Right renal cortex interstitium (tissue), 3 donors: ENCODE results near the gene IL1RL2. TPM values are rescaled to one million over a fixed set of nuclear protein-coding genes. Genes with fewer than 3 reads are reported as not detected.
A peak's percentile ranks its signal among the peaks of the same experiment; 100 is the strongest.

Experiments used
- DNase-seq, 3 donors: peaks; one replicate each; pipeline ENCODE4 v3.0.0-alpha.2; 2013; ENCODE audit warnings: low read depth in 3 of 3, low spot score in 2 of 3
- polyA plus RNA-seq, 3 donors: library from polyadenylated mRNA; unstranded; fragments of 120-200 nt; gene quantifications; one replicate each; pipeline ENCODE4 v1.2.1, GENCODE V29; 2013; ENCODE audit not compliant: insufficient read length in 3 of 3

The IL1RL2 gene
- polyA plus RNA-seq, 3 donors, result 0.83 to 1.1 (median 0.96) TPM

DNA sequence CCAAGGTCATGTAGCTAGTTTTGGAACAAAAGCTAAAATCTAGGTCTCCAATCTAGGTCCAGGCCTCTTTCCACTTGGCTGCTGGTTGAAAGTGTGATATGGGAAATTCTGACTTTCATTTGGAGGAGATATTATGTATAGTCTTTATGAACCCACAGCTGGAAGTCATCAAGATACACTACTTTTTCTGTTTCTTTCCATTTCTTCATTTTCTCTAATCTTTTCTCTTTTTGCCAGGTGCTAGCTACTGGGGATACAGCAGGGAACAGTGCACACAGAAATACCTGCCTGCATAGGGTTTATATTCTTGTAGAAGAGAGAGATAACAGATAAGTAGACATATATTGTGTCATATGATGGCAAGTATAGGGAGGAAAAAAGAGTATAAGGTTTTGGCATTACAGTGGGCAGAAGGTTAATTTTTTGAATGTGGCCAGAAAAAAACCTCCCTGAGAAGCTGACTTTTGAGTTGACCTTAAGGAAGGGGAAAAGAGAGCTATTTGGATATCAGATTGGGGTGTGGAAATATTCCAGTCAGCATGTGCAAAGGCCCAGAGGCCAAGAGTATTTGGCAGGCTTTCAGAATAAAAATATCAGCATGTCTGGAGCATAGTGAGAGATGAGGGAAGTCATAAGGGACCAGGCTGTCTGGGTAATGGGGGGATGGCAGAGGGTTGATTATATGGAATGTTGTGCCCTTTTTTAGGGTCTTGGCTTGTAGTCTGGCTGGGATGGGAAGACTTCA lies 28.6 kb upstream of the IL1RL2 start:
- no peak for DNase-seq

DNA sequence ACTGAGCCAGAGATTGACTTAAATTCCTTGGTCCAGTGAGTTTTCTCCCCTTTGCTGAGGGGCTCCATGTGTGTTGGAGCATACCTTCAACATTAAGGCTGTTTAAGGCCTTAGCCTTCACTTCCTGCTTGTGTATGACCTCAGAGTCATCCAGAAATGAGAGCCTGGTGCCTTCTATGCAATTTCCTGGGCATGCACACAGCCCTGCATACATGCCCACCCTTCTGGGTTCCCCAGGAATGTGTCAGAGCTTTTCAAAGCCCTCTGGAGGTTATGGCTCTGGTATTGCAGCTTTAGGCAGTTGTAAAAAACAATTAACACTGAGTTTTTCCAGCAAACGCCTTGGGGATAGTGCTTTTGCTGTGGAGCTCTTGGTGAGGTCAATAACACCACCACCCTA lies 27.5 kb upstream of the IL1RL2 start:
- DNase-seq, result no peak

DNA sequence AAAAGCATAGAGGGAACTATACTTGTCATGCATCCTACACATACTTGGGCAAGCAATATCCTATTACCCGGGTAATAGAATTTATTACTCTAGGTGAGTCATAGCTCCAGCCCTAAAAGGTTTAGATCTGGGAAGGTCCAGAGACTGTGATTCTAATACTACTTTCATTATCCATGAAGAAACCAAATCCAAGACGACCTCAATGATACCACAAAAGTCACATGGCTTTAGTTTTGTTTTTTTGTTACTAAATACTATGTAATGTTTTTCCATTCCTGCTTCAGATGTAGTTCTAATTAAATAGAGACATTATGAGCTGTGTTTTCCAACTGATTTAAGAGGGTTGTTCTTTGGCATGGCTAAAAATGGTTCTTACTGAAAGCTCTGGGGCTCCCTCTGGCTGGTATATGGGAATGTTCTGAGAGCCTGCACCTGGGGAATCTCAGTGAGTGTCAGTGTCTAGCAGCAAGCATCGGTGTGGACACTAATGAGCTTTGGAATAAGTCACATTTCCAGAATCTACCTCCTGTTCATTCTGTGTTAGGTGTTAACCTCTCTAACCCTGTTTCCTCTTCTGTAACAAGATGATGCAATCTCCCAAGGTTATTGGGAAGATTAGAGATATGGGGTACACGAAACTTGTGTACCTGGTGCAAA lies 20.5 kb upstream of the IL1RL2 start:
- DNase-seq, result no peak

DNA sequence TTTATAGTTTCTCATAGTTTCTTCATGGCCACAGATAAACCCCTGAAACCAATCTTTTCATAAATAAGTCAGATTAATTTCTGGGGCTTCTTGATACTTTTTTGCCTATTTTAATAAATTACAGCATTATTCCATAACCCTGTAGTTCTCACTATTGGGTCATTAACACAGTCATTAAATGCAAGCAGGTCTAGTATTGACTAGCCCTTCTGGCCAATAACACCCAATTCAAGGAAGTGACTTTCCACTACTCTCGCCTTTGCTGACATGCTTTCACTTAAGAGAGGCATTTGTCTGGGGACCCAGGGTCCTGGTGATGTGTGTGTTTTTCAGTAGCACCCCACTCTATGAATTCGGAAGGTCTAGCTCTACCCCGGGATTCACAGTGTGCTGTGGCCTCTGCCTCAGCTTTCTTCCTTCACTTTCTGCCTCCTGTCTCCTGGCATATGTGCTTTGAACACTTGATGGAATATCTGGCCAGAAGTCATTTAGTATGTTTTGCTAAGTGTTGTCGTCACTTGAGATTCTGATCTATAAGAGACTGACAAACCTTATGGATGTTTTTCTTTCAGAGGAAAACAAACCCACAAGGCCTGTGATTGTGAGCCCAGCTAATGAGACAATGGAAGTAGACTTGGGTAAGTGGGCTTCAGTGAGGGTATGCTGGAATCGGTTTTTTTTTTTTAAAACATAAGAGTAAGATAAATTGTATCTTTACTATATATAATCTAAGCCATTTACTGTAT lies 18.6 kb upstream of the IL1RL2 start:
- no peak for DNase-seq

DNA sequence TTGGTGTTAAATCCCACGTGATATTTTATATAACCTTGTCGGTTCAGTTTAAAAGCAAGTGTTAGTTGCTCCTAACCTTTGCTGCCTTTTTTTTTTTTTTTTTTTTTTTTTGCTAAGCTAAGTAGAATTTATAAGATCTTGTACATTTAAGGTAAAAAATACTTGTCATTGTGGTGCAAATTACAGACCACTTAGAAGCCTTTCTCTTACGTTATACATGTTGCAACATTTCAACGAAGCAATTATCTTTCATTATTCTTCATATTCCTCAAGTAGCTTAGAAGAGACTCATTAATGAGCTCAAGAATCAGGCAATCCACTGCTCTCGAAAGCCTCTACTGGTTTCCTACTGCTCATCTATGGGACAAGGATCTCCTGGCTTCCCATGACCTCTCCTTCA lies 14.9 kb upstream of the IL1RL2 start:
- DNase-seq, result no peak

DNA sequence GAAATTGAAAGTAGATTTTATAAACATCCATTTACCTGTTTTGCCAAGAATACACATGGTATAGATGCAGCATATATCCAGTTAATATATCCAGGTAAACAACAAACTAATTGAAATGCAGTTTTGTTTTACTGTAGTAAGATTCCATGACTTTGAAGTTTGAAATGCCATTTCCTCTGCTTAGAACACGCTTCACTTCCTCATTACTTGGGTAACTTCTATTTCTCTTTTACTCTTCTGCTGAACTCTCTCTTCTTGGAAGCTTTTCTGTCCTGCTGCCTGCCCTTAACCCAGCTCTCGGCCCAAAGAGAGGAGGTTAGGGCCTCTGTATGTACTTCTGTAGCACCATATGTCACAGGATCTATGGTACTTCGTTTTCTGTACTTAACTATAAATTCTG lies 14.1 kb upstream of the IL1RL2 start:
- no peak for DNase-seq

DNA sequence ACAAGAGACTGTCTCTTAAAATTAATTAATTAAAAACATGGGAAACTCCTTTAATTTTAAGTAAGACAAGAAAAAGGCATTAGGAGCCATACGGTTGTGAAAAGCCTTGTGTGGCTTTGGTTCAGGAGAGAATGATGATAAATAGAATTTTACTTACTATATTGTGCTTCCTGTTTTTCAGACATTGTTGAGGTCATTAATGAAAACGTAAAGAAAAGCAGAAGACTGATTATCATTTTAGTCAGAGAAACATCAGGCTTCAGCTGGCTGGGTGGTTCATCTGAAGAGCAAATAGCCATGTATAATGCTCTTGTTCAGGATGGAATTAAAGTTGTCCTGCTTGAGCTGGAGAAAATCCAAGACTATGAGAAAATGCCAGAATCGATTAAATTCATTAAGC lies 10.7 kb upstream of the IL1RL2 start:
- DNase-seq, result no peak

DNA sequence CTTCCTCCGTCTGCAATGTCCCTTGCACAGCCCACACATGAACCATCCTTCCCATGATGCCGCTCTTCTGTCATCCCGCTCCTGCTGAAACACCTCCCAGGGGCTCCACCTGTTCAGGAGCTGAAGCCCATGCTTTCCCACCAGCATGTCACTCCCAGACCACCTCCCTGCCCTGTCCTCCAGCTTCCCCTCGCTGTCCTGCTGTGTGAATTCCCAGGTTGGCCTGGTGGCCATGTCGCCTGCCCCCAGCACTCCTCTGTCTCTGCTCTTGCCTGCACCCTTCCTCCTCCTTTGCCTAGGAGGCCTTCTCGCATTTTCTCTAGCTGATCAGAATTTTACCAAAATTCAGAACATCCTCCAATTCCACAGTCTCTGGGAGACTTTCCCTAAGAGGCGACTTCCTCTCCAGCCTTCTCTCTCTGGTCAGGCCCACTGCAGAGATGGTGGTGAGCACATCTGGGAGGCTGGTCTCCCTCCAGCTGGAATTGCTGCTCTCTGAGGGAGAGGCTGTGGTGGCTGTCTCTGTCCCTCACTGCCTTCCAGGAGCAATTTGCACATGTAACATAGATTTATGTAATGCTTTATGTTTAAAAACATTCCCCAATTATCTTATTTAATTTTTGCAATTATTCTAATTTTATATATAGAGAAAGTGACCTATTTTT lies 8.9 kb upstream of the IL1RL2 start:
- no peak for DNase-seq

DNA sequence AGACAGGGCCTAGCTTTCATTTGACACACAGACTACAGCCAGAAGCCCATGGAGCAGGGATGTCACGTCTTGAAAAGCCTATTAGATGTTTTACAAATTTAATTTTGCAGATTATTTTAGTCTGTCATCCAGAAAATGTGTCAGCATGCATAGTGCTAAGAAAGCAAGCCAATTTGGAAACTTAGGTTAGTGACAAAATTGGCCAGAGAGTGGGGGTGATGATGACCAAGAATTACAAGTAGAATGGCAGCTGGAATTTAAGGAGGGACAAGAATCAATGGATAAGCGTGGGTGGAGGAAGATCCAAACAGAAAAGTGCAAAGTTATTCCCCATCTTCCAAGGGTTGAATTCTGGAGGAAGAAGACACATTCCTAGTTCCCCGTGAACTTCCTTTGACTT lies 7.8 kb upstream of the IL1RL2 start:
- DNase-seq, result no peak

DNA sequence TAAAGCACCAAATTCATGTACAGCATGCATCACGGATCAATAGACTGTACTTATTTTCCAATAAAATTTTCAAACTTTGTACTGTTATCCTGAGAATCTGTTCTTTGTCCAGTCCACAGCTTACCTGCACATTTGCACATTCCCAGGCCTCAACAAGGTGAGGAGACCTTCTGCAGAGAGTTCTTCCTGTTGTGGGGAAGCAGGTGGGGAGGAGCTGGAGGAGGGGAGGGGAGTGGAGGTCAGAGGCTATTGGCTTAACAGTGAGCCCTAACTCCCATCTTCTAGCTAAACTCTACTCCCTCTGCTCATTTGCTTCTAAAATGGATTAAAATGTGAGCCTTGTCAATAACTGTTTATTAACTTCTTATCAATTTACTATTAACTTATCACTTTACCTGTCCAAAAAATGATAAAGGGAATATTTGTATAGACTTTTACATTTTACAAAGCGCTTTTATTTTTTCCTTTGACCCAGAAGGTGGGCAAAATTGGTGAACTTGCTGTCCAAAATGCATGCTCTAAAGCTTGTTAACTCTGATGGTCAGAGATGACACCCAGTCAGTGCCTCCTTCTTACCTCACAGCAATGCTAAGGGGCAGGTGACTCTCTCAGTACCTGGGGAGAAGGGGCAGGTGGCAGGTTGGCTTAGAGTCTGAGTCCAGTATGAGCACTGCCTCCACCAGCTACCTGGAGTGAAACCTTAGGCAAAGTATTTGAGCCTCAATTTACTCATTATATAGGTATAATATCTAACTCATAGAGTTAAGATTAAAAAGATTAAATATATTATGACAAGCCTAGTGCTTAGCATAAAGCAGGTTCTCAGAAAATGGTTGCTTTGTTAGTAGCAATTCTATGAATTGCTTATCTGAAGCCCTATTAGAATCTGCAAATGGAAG lies 6.8 kb upstream of the IL1RL2 start:
- DNase-seq, result no peak

DNA sequence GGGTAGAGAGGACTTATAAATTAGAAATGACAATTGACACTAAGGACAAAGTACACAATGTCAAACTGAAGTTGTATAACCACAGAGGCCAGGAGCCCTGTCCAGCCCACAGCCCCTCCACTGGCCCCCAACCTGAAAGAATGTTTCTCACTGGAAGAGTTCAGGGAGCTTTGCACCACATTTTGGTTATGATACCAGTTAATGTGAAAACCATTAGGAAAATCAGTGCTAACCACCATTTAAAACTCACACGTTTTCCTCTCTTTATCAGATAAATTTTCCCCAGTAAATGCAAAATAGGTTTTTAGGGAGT lies 6.2 kb upstream of the IL1RL2 start:
- DNase-seq, result no peak

DNA sequence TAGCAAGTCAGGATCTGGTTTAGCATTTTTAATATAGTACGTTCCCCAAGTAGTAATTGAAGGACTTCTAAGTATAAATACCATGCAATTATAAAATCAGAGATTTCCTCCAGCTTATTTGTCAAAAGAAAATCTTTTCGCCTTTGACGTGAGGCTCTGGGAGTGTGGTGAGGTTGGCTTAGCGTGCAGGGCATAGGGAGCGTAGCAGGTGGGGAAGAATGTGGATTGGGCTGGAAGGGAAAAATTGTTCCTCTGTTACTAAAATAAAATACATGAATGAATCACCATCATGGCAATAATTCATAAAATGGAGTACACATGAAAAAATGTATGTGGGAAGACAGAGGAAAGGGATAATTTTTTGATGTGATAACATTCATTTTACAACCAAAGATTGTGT lies 5.4 kb upstream of the IL1RL2 start:
- DNase-seq, result no peak

DNA sequence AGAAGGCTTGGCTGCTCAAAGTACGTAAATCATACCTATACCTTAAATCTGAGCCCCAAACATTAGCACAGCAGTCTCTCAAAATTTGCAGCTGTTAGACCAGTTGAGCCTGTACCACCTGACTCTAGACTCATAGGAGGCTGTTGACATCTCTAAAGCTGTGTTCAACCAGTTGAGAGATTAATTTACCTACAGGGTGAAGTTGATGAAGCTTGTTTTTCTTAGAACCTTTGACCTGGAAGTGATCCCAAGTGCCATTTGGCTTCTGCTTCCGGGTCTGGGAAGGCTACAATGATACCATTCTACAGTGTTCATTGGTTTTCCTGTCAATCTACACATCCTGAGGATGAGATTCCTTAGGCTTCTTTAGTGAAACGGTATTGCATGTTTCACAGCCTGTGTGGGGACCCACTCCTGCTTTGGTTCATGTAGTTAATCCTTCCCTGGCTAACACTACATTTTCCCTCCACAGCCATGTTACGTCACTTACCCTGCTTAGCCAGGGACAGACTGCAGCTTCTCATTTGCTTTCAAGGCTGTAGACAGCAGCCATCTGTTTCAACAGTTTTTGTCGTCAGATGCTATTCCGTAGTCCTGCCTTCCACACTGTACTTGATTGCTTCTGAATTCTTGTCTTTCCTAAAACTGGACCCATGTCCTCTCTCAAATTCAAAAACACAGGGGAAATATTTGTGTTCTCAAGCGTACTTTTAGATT lies 4.7 kb upstream of the IL1RL2 start:
- DNase-seq, result no peak

DNA sequence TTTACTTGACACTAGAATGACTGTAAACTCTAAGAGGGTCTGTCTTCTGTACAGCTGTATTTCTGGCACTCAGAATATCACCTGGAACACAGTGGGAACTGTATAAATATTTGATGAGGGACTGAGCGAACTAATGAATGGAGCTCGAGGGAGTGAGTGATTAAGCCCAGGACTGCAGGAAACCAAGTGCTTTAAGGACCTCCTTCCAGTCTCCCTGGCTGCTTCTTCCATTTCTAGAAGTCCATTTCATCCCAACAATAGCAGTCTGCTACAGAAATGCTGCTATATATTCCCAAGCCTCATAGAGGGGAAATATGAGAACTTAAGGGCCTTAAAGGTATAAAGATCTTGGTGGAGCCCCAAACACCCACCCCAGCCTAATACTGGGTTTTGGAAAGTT lies 2.8 kb upstream of the IL1RL2 start:
- DNase-seq, result no peak

DNA sequence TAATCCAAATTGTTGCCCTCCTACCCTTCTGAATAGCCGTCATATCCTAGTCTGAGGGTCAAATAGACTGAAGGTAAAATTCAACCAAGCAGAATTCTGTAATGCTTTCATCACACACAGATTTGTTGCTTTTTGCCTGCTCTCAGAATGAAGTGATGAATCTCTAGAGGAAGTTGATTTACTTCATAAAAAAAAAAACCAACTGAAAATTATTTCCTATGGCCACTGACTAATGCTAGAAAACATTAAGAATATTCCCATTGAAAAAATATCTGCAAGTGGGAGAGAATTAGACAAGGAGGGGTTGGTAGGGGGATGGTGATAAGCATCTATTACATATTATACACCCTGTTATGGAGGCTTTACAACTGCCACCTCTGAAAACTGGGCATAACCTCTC lies 2.3 kb upstream of the IL1RL2 start:
- no peak for DNase-seq

DNA sequence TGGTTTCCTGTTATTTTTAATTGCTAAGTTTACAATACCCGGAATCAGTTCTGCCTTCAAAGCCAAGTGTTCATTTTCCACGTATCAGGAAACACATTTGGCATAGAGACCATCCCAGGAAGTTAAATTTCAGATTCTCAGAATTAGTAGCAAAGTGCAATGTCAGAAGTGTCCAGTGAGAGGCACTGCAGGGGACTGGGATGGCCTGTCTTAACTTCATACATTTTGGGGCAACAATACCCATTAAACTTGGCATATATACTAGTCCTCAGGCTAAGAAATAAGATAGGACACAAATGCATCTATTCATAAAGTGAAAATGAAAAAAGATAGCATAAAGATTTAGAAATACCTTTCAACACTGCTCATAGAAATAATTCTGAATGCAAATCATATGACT lies 1.5 kb upstream of the IL1RL2 start:
- DNase-seq, result no peak

DNA sequence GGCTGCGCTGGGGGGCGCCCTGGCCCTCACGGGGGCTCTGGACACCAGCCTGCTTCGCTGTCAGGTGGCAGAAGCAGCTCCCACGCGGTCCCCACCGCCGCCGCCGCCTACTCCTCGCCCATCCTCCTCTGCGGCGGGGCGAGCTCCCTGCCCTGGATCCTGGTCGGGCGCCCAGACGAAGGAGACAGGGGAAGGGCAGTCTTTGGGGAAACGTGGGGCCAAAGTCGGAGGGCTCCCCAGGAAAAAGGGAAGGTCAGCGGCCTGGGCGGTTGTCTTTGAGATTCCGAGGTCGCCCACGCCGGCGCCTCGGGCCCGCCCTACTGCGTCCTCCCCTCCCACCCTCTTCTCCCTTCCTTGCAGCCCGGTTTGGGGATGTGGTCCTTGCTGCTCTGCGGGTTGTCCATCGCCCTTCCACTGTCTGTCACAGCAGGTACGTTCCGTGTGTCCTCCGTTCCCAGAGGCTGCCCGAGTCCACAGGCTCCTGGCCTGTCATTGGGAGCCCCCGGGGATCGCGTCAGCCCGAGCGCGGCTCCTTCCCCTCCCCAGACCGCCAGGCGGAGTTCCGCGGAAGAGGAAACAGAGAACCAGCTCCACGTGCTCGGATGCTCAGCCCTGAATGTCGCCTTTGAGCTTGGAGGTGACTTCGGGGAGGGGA lies 800 bp downstream of the IL1RL2 start:
- DNase-seq, result no peak

DNA sequence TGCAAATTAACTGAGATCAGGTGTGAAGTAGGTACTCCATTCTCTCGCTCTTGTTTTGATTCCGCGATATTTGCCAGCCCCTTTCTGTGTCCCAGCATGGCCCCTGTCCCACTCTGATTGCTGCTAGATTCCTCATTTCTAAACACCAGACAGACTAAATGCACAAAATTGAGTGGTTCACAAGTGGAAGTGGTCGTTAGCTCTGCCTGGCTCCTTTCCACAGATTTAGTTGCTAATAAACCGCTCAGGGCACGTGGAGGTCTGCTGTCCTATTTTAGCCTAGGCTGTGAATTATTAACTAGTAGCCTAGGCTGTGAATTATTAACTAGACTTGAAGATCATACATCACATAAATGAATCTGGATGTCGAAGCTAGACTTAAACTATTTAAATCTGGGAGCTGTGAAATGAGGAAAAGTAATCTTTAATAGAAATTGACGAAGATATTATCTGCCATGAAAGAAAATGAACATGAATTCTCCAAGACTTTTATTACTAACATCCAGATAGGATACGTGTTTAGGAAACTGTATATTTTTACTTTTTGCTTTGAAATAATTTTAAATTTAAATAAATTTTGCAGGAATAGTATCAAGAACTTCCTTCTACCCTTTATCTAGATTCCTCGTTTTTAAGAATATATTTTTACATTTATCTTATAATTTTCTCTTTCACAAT lies 3.7 kb downstream of the IL1RL2 start:
- peak in 2 of 3 donors; percentile 43 to 44 for DNase-seq

DNA sequence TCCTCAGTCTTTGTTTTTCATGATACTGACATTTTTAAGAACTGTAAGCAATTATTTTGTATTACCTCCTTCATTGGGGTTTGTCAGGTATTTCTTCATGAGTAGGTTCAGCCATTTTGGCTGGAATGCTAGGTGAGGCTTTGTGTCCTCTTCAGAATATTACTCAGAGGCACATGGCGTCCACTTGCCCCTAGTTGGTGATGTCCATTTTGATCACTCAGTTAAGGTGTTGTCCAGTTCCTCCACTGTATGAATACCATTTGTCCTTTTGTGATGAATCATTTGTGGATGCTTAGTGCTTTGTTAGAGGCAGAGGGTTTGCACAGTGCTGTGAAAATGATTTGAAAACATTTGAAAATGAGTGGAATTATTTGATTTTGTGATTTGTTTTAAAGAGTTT lies 4.7 kb downstream of the IL1RL2 start:
- no peak for DNase-seq
